K562 (cell line): ENCODE measurements around the gene TRPV5. TPM values are rescaled to one million over a fixed set of nuclear protein-coding genes. Genes with fewer than 3 reads are reported as not detected.

ENCODE experiments used
- ATAC-seq: fragments of 200-7000 bp; cut with Tn5 transposase; 3 replicates; pipeline ENCODE4 v1.9.1; 2020; ENCODE audit warnings: moderate library complexity
- BruUV-seq: library from RNA; stranded (reverse); fragments of 400-500 nt; replicated peaks from 2 replicates; lab custom pipeline; 2021; lab: Mats Ljungman, UMichigan
- CTCF ChIA-PET: fragments of 300-600 bp; formaldehyde crosslinking; extraction: SDS; loops from one replicate; lab custom pipeline; 2021; ENCODE audit warnings: low intra/inter-chr PET ratio; lab: Yijun Ruan, JAX
- POLR2A ChIA-PET: fragments of 300-600, 350-650 bp; sonication (Branson Sonifier 250); formaldehyde crosslinking; extraction: SDS; loops from one replicate; lab custom pipeline; 2021; ENCODE audit warnings: antibody characterized with exemption, inconsistent platforms; lab: Yijun Ruan, JAX
- DNase-seq, 4 experiments: peaks; one replicate each; pipeline versions ENCODE4 v3.0.0 to v3.0.0-alpha.2; 2011 to 2018; ENCODE audit warnings: low spot score in 3 of 4, mixed read lengths in 3 of 4; ENCODE audit errors: extremely low read depth in 1 of 4
- FAIRE-seq: peaks from 2 replicates; lab custom pipeline; 2011; peaks lifted over from hg19 to GRCh38; lab: Jason Lieb, UNC
- H2AFZ ChIP-seq: 2 replicates; pipeline ENCODE4 v1.6.0; 2011; ENCODE audit warnings: low read depth, low read length, control low read depth, inconsistent platforms
- H3K27ac ChIP-seq: fragments of 200-600 bp; 3 replicates; pipeline ENCODE4 v1.8.0; 2011; ENCODE audit warnings: low read depth, mild to moderate bottlenecking, control low read depth, inconsistent platforms, low read length, moderate library complexity, mixed read lengths; ENCODE audit errors: extremely low read depth
- H3K27me3 ChIP-seq, 2 experiments: fragments of 300-600 bp in 1 of 2; 2 replicates in 1 of 2; 3 replicates in 1 of 2; pipeline versions ENCODE4 v1.6.0 to v1.8.0; 2011; ENCODE audit warnings: inconsistent platforms in 2 of 2, low read length in 2 of 2, mild to moderate bottlenecking in 1 of 2, mixed read lengths in 1 of 2, moderate library complexity in 1 of 2; ENCODE audit not compliant: control insufficient read depth in 2 of 2, insufficient read depth in 2 of 2
- H3K36me3 ChIP-seq: fragments of 300-600 bp; 3 replicates; pipeline ENCODE4 v1.8.0; 2011; ENCODE audit warnings: mild to moderate bottlenecking, low read length, inconsistent platforms; ENCODE audit not compliant: control insufficient read depth, insufficient read depth
- H3K4me1 ChIP-seq, 2 experiments: fragments of 200-600 bp in 1 of 2; replicated peaks in 1 of 2; 2 replicates in 1 of 2; 3 replicates in 1 of 2; pipeline versions ENCODE4 v1.5.1 to v1.8.0; 2011; ENCODE audit warnings: inconsistent platforms in 2 of 2, low read length in 2 of 2, mild to moderate bottlenecking in 1 of 2, mixed read lengths in 1 of 2, moderate library complexity in 1 of 2; ENCODE audit not compliant: control insufficient read depth in 2 of 2, insufficient read depth in 2 of 2
- H3K4me2 ChIP-seq: 2 replicates; pipeline ENCODE4 v1.6.1; 2011; ENCODE audit warnings: low read length, control low read depth, inconsistent platforms, mixed read lengths; ENCODE audit not compliant: insufficient read depth
- H3K4me3 ChIP-seq: fragments of 200-600 bp; sonication (generic), shearing (Covaris generic); 2 replicates; pipeline ENCODE4 v1.5.1; 2016; ENCODE audit warnings: control low read depth, inconsistent platforms
- H3K79me2 ChIP-seq: fragments of 200-600 bp; 3 replicates; pipeline ENCODE4 v1.8.0; 2011; ENCODE audit warnings: low read length, inconsistent platforms; ENCODE audit not compliant: control insufficient read depth, insufficient read depth
- H3K9ac ChIP-seq, 2 experiments: 2 replicates each; pipeline versions ENCODE4 v1.6.0 to v1.6.1; 2011; ENCODE audit warnings: low read depth in 2 of 2, low read length in 2 of 2, control low read depth in 1 of 2, inconsistent platforms in 1 of 2, mild to moderate bottlenecking in 1 of 2, mixed read lengths in 1 of 2; ENCODE audit not compliant: insufficient read depth in 1 of 2
- H3K9me1 ChIP-seq: one replicate; pipeline ENCODE4 v1.6.0; 2011; ENCODE audit warnings: inconsistent platforms, mild to moderate bottlenecking, low read length, moderate library complexity; ENCODE audit not compliant: control insufficient read depth, insufficient read depth
- H3K9me3 ChIP-seq: replicated peaks from 2 replicates; pipeline ENCODE4 v1.5.1; 2011; ENCODE audit warnings: low read depth, low read length, inconsistent platforms; ENCODE audit not compliant: control insufficient read depth, insufficient read depth
- H4K20me1 ChIP-seq: replicated peaks from 2 replicates; pipeline ENCODE4 v1.6.1; 2011; ENCODE audit warnings: low read length, inconsistent platforms, mixed read lengths; ENCODE audit not compliant: control insufficient read depth, insufficient read depth
- ARID3A ChIP-seq: IDR thresholded peaks from 2 replicates; pipeline ENCODE4 v1.6.1; 2012; ENCODE audit warnings: low read depth, low read length, improper control_type of control experiment, borderline replicate concordance
- CCNT2 ChIP-seq: IDR thresholded peaks from 2 replicates; pipeline ENCODE4 v1.6.1; 2011; ENCODE audit warnings: borderline replicate concordance, low read depth, mild to moderate bottlenecking, moderate library complexity, mixed read lengths, low read length; ENCODE audit not compliant: insufficient read length; ENCODE audit errors: extremely low read depth
- EWSR1 ChIP-seq: fragments of 450-650 bp; IDR thresholded peaks from 2 replicates; pipeline ENCODE4 v1.6.1; 2018; ENCODE audit warnings: borderline replicate concordance, mild to moderate bottlenecking, low read depth, moderate library complexity; ENCODE audit not compliant: partially characterized antibody
- FOXK2 ChIP-seq, 2 experiments: fragments of 450-650 bp; IDR thresholded peaks in 1 of 2; conservative IDR thresholded peaks in 1 of 2; 2 replicates each; pipeline ENCODE4 v1.6.1; 2016; ENCODE audit warnings: low read depth in 2 of 2, mild to moderate bottlenecking in 1 of 2
- HNRNPK ChIP-seq: fragments of 200-400 bp; formaldehyde crosslinking; IDR thresholded peaks from one replicate; pipeline ENCODE4 v1.6.1; 2018; ENCODE audit warnings: mild to moderate bottlenecking, low read depth, low read length; ENCODE audit not compliant: poor library complexity, severe bottlenecking
- PREB ChIP-seq: sonication (generic); formaldehyde crosslinking; IDR thresholded peaks from 2 replicates; pipeline ENCODE4 v1.8.1; 2023; ENCODE audit warnings: mild to moderate bottlenecking, missing genetic modification reagents
- TAF9B ChIP-seq: fragments of 450-650 bp; IDR thresholded peaks from 2 replicates; pipeline ENCODE4 v1.6.1; 2018; ENCODE audit warnings: mild to moderate bottlenecking; ENCODE audit not compliant: partially characterized antibody
- ZBTB7A ChIP-seq: IDR thresholded peaks from 2 replicates; pipeline ENCODE4 v1.6.1; 2011; ENCODE audit warnings: low read depth, mild to moderate bottlenecking, low read length, moderate library complexity, borderline replicate concordance; ENCODE audit not compliant: control insufficient read depth
- ZNF449 ChIP-seq: fragments of 250-450 bp; sonication (Bioruptor Pico); IDR thresholded peaks from 2 replicates; pipeline ENCODE4 v1.8.0; 2022; ENCODE audit warnings: moderate library complexity, mild to moderate bottlenecking, inconsistent platforms
- ZNF518B ChIP-seq: fragments of 250-450 bp; sonication (Bioruptor Pico); IDR thresholded peaks from 2 replicates; pipeline ENCODE4 v1.5.0; 2021; ENCODE audit warnings: mild to moderate bottlenecking, moderate library complexity
- WGBS: fragments of 100-300 bp; shearing (Covaris generic); methylation state at CpG from one replicate; pipeline ENCODE4 v1.1.6; 2016; ENCODE audit warnings: low coverage, mixed read lengths; ENCODE audit not compliant: insufficient coverage; ENCODE audit errors: missing lambda C conversion rate; 5-methylcytosine and 5-hydroxymethylcytosine counted together
- in situ Hi-C: fragments of 300-500 bp; cut with MboI; formaldehyde crosslinking; loops from 4 replicates; pipeline ENCODE4 v1.15.0; 2018; ENCODE audit warnings: inconsistent platforms, mixed read lengths
- intact Hi-C: fragments of 100-400 bp; cut with micrococcal nuclease; formaldehyde crosslinking; loops from 2 replicates; pipeline ENCODE4 v1.14.2; 2022
- polyA plus RNA-seq, 8 experiments: library from polyadenylated mRNA; depleted of rRNA in 4 of 8; stranded (reverse) in 5 of 8; unstranded in 3 of 8; fragments of >200 nt; fragmentation: Nextera tagmentation in 2 of 8; fragmentation: Illumina TruSeq in 1 of 8; extraction: Ambion mirVana in 2 of 8; extraction: Trizol in 1 of 8; gene quantifications; 2 replicates each; pipeline versions ENCODE4 v1.2.1 to v1.2.3, GENCODE V29; 2011 to 2014; ENCODE audit warnings: inconsistent platforms in 1 of 8, missing spikeins in 1 of 8
- total RNA-seq, 7 experiments: library from RNA; depleted of rRNA in 6 of 7; stranded (reverse); fragments of >200 nt in 6 of 7; fragmentation: Illumina TruSeq in 2 of 7; extraction: Trizol in 2 of 7; gene quantifications; 2 replicates each; pipeline versions ENCODE4 v1.2.1 to v1.2.3, GENCODE V29; 2011 to 2021; ENCODE audit warnings: low replicate concordance in 1 of 7

Gene TRPV5
- total and polyA plus RNA-seq, 9 of the 15 experiments (the other 6 are each of a cell fraction or from before 2014, with no cell fraction given), result not detected

- FAIRE-seq, result no peak
- ATAC-seq, result no peak
- Histone ChIP-seq H3K27ac (no peak overlapping the region), H3K36me3 (no peaks in the 10 kb centered on the region), H3K9me1 (no peaks in the 10 kb centered on the region), H4K20me1 (no peaks in the 10 kb centered on the region; the same call in 1 of the 2 replicates), H3K4me3 (no peak overlapping the region), H3K4me1 (peaks cover 7 to 19% of the 10 kb centered on the region in 2 experiments; a peak in 3 of 5 replicates), H3K9me3 (no peaks in the 10 kb centered on the region), H2AFZ (no peak overlapping the region), H3K79me2 (no peaks in the 10 kb centered on the region), H3K27me3 (peaks cover 11 to 49% of the 10 kb centered on the region in 2 experiments; a peak in 4 of 5 replicates), H3K9ac (no peak overlapping the region), H3K4me2 (no peak overlapping the region)
- ChIA-PET CTCF (no interaction called here), POLR2A (interaction anchor here (0.6 kb wide), 2 partner anchors 34 to 226 kb away, joined by 3 read pairs; no protein-coding TSS in a partner anchor)
- TF ChIP-seq EWSR1 (no peak), PREB (CRISPR knock-in tag) (no peak), ZNF449 (CRISPR knock-in tag) (no peak), CCNT2 (no peak), HNRNPK (no peak), ZNF518B (CRISPR knock-in tag) (no peak), ZBTB7A (no peak), TAF9B (no peak), FOXK2 (conservative IDR thresholded peaks at IDR 0.05 in 1 of 2, IDR thresholded peaks at IDR 0.05 in 1 of 2; ENCODE audit: low read depth in 2 of 2) (no peak), ARID3A (no peak)
- 19% methylated on average over 4 of the region's 4 CpGs for WGBS
- in situ Hi-C loops (no loop called here), intact Hi-C loops (no loop called here)
- BruUV-seq, result no TSS peak
- DNase-seq, result no peak
Observed at GRCh38 chr7:142862351-142862750, 71.2 kb downstream of the TRPV5 start.
